ENCODE data around the gene PDE6B. TPM values are rescaled to one million over a fixed set of nuclear protein-coding genes. Genes with fewer than 3 reads are reported as not detected.

The PDE6B gene
- total RNA-seq, 1 experiment from 2014 or later = 10.8 TPM

DNA sequence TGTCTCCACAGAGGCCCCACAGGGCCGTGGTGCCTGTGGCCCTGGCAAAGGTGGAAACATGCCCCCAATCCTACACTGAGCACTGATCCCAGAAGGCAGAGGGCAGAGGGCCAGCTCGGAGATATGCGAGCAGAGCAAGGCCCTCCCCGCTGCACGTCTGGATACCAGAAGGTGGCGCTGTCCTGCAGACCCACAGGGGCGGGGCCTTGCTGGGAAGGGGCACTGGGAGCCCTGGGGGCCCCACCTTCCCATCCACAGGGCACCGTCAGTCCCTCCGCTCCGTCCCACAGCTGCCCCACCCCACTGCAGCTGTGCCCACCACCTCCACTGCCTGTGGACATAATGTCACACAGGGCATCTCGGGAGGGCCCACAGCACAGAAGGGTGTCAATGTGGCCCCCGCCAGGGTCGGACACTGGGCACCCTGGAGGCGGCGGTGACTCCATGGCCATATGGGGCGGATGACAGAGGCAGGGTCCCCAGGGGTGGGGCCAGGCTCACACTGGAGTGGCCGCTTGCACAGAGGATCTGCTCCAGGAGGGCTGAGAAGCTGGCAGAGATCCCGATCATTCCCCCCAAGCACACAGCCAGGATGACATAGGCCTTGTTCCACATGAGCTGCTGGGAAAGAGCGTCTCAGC, 58.7 kb downstream of the PDE6B start:
- no peak overlapping the region for H4K91ac ChIP-seq (ENCODE audit: insufficient read length, low read depth, low read length)
- H3K27me3 ChIP-seq (ENCODE audit: insufficient read depth, low read length) = no peaks in the 10 kb centered on the region
- H3K14ac ChIP-seq (ENCODE audit: insufficient read depth, low read length) = no peak overlapping the region; the same call in 1 of the 2 replicates
- H4K8ac ChIP-seq (replicated peaks; ENCODE audit: insufficient read length, low read depth, low read length) = no peak overlapping the region
- H3K4me2 ChIP-seq (ENCODE audit: insufficient read depth, insufficient read length, low read length) = no peak overlapping the region
- DNase-seq = peak; percentile 89
- no peak overlapping the region for H2AK5ac ChIP-seq (ENCODE audit: insufficient read length, low read length)
- H3K27me3 Mint-ChIP-seq (ENCODE audit: low read depth) = peaks cover 8% of the 10 kb centered on the region
- H2BK5ac ChIP-seq (ENCODE audit: insufficient read length, low read length) = no peak overlapping the region
- no peak overlapping the region for H3K23ac ChIP-seq (ENCODE audit: insufficient read length, low read depth, low read length)
- H3K79me2 ChIP-seq (ENCODE audit: insufficient read depth, low read length) = no peaks in the 10 kb centered on the region
- peak overlapping the region in 1 of 2 experiments; percentile 20; a peak in 1 of 5 replicates for H3K4me3 Mint-ChIP-seq
- H2BK12ac ChIP-seq (ENCODE audit: insufficient read length, low read depth, low read length) = no peak overlapping the region
- no peak overlapping the region for H3K56ac ChIP-seq (ENCODE audit: insufficient read length, low read depth, low read length)
- no peaks in the 10 kb centered on the region for H3K79me1 ChIP-seq (ENCODE audit: insufficient read depth, low read depth, low read length, poor library complexity, severe bottlenecking)
- TF ChIP-seq, protein P1, sequence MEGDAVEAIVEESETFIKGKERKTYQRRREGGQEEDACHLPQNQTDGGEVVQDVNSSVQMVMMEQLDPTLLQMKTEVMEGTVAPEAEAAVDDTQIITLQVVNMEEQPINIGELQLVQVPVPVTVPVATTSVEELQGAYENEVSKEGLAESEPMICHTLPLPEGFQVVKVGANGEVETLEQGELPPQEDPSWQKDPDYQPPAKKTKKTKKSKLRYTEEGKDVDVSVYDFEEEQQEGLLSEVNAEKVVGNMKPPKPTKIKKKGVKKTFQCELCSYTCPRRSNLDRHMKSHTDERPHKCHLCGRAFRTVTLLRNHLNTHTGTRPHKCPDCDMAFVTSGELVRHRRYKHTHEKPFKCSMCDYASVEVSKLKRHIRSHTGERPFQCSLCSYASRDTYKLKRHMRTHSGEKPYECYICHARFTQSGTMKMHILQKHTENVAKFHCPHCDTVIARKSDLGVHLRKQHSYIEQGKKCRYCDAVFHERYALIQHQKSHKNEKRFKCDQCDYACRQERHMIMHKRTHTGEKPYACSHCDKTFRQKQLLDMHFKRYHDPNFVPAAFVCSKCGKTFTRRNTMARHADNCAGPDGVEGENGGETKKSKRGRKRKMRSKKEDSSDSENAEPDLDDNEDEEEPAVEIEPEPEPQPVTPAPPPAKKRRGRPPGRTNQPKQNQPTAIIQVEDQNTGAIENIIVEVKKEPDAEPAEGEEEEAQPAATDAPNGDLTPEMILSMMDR (conservative IDR thresholded peaks at IDR 0.05) = peak; percentile 97
- peaks cover 0 to 3% (median 0%) of the 10 kb centered on the region in 3 experiments; a peak in 2 of 7 replicates for H3K36me3 Mint-ChIP-seq (ENCODE audit: insufficient read depth in 1 of 3, low read depth in 3 of 3)
- peaks cover 6 to 26% of the 10 kb centered on the region in 2 experiments for H3K4me1 Mint-ChIP-seq
- H3K18ac ChIP-seq (ENCODE audit: insufficient read length, low read depth, low read length) = no peak overlapping the region
- H4K20me1 ChIP-seq (ENCODE audit: control insufficient read depth, insufficient read depth, insufficient read length) = no peaks in the 10 kb centered on the region
- whole genome bisulfite sequencing (ENCODE audit: extremely low coverage, insufficient read length, low lambda C conversion rate) = no CpG with 5 or more reads among the region's 19 CpGs
- no peak overlapping the region for H3K9ac ChIP-seq (ENCODE audit: extremely low read depth, insufficient read length, low read length)
- no peak overlapping the region for H2AFZ ChIP-seq (ENCODE audit: low read length)
- no peak overlapping the region for H3K27ac ChIP-seq (ENCODE audit: insufficient read length, low read depth, low read length)
- H2BK120ac ChIP-seq (ENCODE audit: low read depth, low read length, poor library complexity, severe bottlenecking) = no peak overlapping the region
- no peak overlapping the region for H4K5ac ChIP-seq (ENCODE audit: insufficient read length, low read depth, low read length)
- H3K9me3 Mint-ChIP-seq = no peaks in the 10 kb centered on the region; a peak in 1 of 5 replicates
- no peaks in the 10 kb centered on the region for H3K4me1 ChIP-seq (ENCODE audit: insufficient read depth, low read length)
- no peak overlapping the region for H2BK20ac ChIP-seq (ENCODE audit: low read depth, low read length, poor library complexity, severe bottlenecking)
- no peak overlapping the region for H2BK15ac ChIP-seq (ENCODE audit: low read depth, low read length)
- no peak overlapping the region for H3T11ph ChIP-seq (ENCODE audit: low read length)
- peaks cover 5% of the 10 kb centered on the region for H3K23me2 ChIP-seq (ENCODE audit: insufficient read length, low read depth, low read length, poor library complexity, severe bottlenecking)
- H3K27ac Mint-ChIP-seq = no peak overlapping the region
- H3K4ac ChIP-seq (ENCODE audit: low read depth, low read length) = no peak overlapping the region
- H3K9me3 ChIP-seq (ENCODE audit: control insufficient read depth, low read depth, low read length) = no peaks in the 10 kb centered on the region

All from H9 (cell line).